Endothelial cell of umbilical vein (primary cell): Measurements from ENCODE around the gene CCDC91. TPM values are rescaled to one million over a fixed set of nuclear protein-coding genes. Genes with fewer than 3 reads are reported as not detected.

ENCODE experiments used
- BruUV-seq: library from RNA; stranded (reverse); fragments of 400-500 nt; replicated peaks from 2 replicates; lab custom pipeline; 2021; lab: Mats Ljungman, UMichigan
- CTCF ChIA-PET: fragments of 300-600, 350-600 bp; sonication (Branson Sonifier 250); formaldehyde crosslinking; loops from one replicate; lab custom pipeline; 2021; ENCODE audit warnings: antibody characterized with exemption, inconsistent platforms; lab: Charles Lee
- POLR2A ChIA-PET: fragments of 300-600, 350-600 bp; sonication (Branson Sonifier 250); formaldehyde crosslinking; loops from one replicate; lab custom pipeline; 2021; ENCODE audit warnings: antibody characterized with exemption, inconsistent platforms; lab: Charles Lee
- DNase-seq: peaks from one replicate; pipeline ENCODE4 v3.0.0-alpha.2; 2011; ENCODE audit warnings: low read depth, low spot score
- FAIRE-seq: peaks from 2 replicates; lab custom pipeline; 2011; peaks lifted over from hg19 to GRCh38; lab: Jason Lieb, UNC
- H2AFZ ChIP-seq: 2 replicates; pipeline ENCODE4 v1.6.0; 2012; ENCODE audit warnings: low read depth, low read length, control low read depth, inconsistent platforms
- H3K27ac ChIP-seq: 2 replicates; pipeline ENCODE4 v1.5.1; 2011; ENCODE audit warnings: low read depth, mild to moderate bottlenecking, control low read depth, low read length, moderate library complexity; ENCODE audit not compliant: insufficient read depth
- H3K27me3 ChIP-seq, 2 experiments: 2 replicates each; pipeline versions ENCODE4 v1.6.0 to v1.6.1; 2011; ENCODE audit warnings: low read length in 2 of 2, mixed read lengths in 1 of 2; ENCODE audit not compliant: control insufficient read depth in 2 of 2, insufficient read depth in 2 of 2
- H3K36me3 ChIP-seq, 2 experiments: 2 replicates in 1 of 2; 3 replicates in 1 of 2; pipeline ENCODE4 v1.5.1; 2011; ENCODE audit warnings: low read length in 2 of 2, mild to moderate bottlenecking in 1 of 2, moderate library complexity in 1 of 2; ENCODE audit not compliant: control insufficient read depth in 2 of 2, insufficient read depth in 2 of 2; ENCODE audit errors: extremely low read depth in 1 of 2
- H3K4me1 ChIP-seq: 3 replicates; pipeline ENCODE4 v1.5.1; 2011; ENCODE audit warnings: mild to moderate bottlenecking, low read length; ENCODE audit not compliant: control insufficient read depth, insufficient read depth; ENCODE audit errors: extremely low read depth
- H3K4me2 ChIP-seq: 2 replicates; pipeline ENCODE4 v1.6.1; 2011; ENCODE audit warnings: low read length, control low read depth, mixed read lengths; ENCODE audit not compliant: insufficient read depth
- H3K4me3 ChIP-seq, 3 experiments: fragments of 200-600 bp in 1 of 3; sonication (generic), shearing (Covaris generic) in 1 of 3; replicated peaks in 1 of 3; 2 replicates each; pipeline ENCODE4 v1.5.1; 2011 to 2016; ENCODE audit warnings: control low read depth in 3 of 3, low read length in 3 of 3, mild to moderate bottlenecking in 2 of 3, inconsistent platforms in 1 of 3, low read depth in 1 of 3, moderate library complexity in 1 of 3; ENCODE audit not compliant: insufficient read depth in 1 of 3
- H3K79me2 ChIP-seq: 2 replicates; pipeline ENCODE4 v1.6.0; 2012; ENCODE audit warnings: low read length, inconsistent platforms; ENCODE audit not compliant: control insufficient read depth, insufficient read depth
- H3K9ac ChIP-seq: replicated peaks from 2 replicates; pipeline ENCODE3; 2011; ENCODE audit warnings: low read length, control low read depth; ENCODE audit not compliant: insufficient read depth; ENCODE audit errors: extremely low read depth
- H3K9me1 ChIP-seq: replicated peaks from 3 replicates; pipeline ENCODE4 v1.6.0; 2011; ENCODE audit warnings: mild to moderate bottlenecking, low read length; ENCODE audit not compliant: control insufficient read depth, insufficient read depth; ENCODE audit errors: extremely low read depth
- H3K9me3 ChIP-seq: replicated peaks from 2 replicates; pipeline ENCODE4 v1.5.1; 2012; ENCODE audit warnings: low read length, inconsistent platforms; ENCODE audit not compliant: control insufficient read depth, insufficient read depth
- H4K20me1 ChIP-seq: replicated peaks from 2 replicates; pipeline ENCODE3; 2011; ENCODE audit warnings: mild to moderate bottlenecking, low read length; ENCODE audit not compliant: control insufficient read depth, insufficient read depth; ENCODE audit errors: extremely low read depth
- EZH2 ChIP-seq: IDR thresholded peaks from 2 replicates; pipeline ENCODE4 v1.6.1; 2012; ENCODE audit warnings: borderline replicate concordance, low read depth, mild to moderate bottlenecking, moderate library complexity, low read length, inconsistent platforms; ENCODE audit not compliant: severe bottlenecking
- FOS ChIP-seq: IDR thresholded peaks from 2 replicates; pipeline ENCODE4 v1.6.1; 2011; ENCODE audit warnings: mild to moderate bottlenecking, low read length, moderate library complexity, borderline replicate concordance; ENCODE audit not compliant: insufficient read depth
- GATA2 ChIP-seq: IDR thresholded peaks from 2 replicates; pipeline ENCODE4 v1.7.0; 2011; ENCODE audit warnings: low read depth, mild to moderate bottlenecking, moderate library complexity, mixed read lengths, low read length; ENCODE audit not compliant: insufficient read length, insufficient read depth
- JUN ChIP-seq: IDR thresholded peaks from 2 replicates; pipeline ENCODE4 v1.6.1; 2011; ENCODE audit warnings: borderline replicate concordance, low read depth; ENCODE audit not compliant: insufficient read length, insufficient read depth
- MYC ChIP-seq: IDR thresholded peaks from one replicate; pipeline ENCODE4 v1.6.1; 2011; ENCODE audit warnings: mild to moderate bottlenecking, low read depth, low read length
- POLR2A ChIP-seq: IDR thresholded peaks from 2 replicates; pipeline ENCODE4 v1.6.1; 2012; ENCODE audit warnings: low read depth, mild to moderate bottlenecking, control low read depth, low read length
- POLR2AphosphoS5 ChIP-seq: IDR thresholded peaks from 2 replicates; pipeline ENCODE4 v1.6.1; 2012; ENCODE audit warnings: low read depth, mild to moderate bottlenecking, control low read depth, low read length, moderate library complexity; ENCODE audit not compliant: insufficient read depth
- dilution Hi-C: fragments of 300-500 bp; cut with MboI; formaldehyde crosslinking; loops from one replicate; pipeline ENCODE4 v1.15.0; 2019; ENCODE audit warnings: low sequenced_read_pairs; ENCODE audit not compliant: extremely low pct_ligation_motif_present
- intact Hi-C: fragments of 100-400 bp; cut with micrococcal nuclease; formaldehyde crosslinking; loops from one replicate; pipeline ENCODE4 v1.10.0; 2022
- polyA plus RNA-seq, 4 experiments: library from polyadenylated mRNA; depleted of rRNA in 3 of 4; stranded (reverse) in 3 of 4; unstranded in 1 of 4; fragments of >200 nt; gene quantifications; 2 replicates each; pipeline versions ENCODE4 v1.2.1 to v1.2.3, GENCODE V29; 2011 to 2012; ENCODE audit warnings: missing spikeins in 1 of 4
- total RNA-seq: library from RNA; stranded (reverse); gene quantifications from 2 replicates; pipeline ENCODE4 v1.2.3, GENCODE V29; 2021
- TF ChIP-seq, protein P1 (sequence below): IDR thresholded peaks from 2 replicates; pipeline ENCODE4 v1.6.1; 2011; ENCODE audit not compliant: insufficient read depth, insufficient read length
- TF ChIP-seq, protein P2 (sequence below), 2 donors: IDR thresholded peaks; 1 replicate in 1 of 2; 2 replicates in 1 of 2; pipeline ENCODE4 v1.5.1; 2011; ENCODE audit warnings: low read length in 2 of 2, mild to moderate bottlenecking in 2 of 2, moderate library complexity in 2 of 2, control low read depth in 1 of 2, inconsistent platforms in 1 of 2, low read depth in 1 of 2; ENCODE audit not compliant: insufficient read depth in 1 of 2; ENCODE audit errors: extremely low read depth in 1 of 2

Gene CCDC91
- total and polyA plus RNA-seq, 2 donors (not counting 3 experiments of a cell fraction or from before 2014, with no cell fraction given), result 3.8 to 10.5 TPM

DNA sequence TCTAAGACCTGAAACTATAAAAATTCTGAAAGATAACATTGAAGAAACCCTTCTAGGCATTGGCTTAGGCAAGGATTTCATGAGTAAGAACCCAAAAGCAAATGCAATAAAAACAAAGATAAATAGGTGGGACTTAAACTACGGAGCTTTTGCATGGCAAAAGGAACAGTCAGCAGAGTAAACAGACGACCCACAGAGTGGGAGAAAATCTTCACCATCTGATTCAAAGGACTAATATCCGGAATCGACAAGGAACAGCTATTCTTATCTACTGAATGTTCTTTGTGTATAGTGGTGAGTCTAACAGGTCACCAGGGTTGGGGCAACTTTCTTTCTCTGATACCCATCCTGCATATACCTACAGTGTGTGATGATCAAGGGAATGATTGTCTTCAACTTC, 198.6 kb downstream of the CCDC91 start:
- Histone ChIP-seq H3K4me1 (no peaks in the 10 kb centered on the region), H3K36me3 (no peaks in the 10 kb centered on the region), H3K4me3 (no peak overlapping the region), H3K27ac (no peak overlapping the region), H3K9ac (no peak overlapping the region), H3K9me3 (no peaks in the 10 kb centered on the region), H3K4me2 (no peak overlapping the region), H4K20me1 (no peaks in the 10 kb centered on the region), H2AFZ (no peak overlapping the region), H3K27me3 (no peaks in the 10 kb centered on the region), H3K79me2 (no peaks in the 10 kb centered on the region), H3K9me1 (no peaks in the 10 kb centered on the region)
- intact Hi-C loops, result no loop called here
- no peak for FAIRE-seq
- no peak for DNase-seq
- no TSS peak for BruUV-seq
- dilution Hi-C loops, result no loop called here
- CTCF ChIA-PET, result no interaction called here
- TF ChIP-seq, protein P1, sequence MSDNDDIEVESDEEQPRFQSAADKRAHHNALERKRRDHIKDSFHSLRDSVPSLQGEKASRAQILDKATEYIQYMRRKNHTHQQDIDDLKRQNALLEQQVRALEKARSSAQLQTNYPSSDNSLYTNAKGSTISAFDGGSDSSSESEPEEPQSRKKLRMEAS, result no peak
- TF ChIP-seq MYC (no peak), EZH2 (no peak), POLR2AphosphoS5 (no peak), POLR2A (no peak), FOS (no peak), GATA2 (no peak), JUN (no peak)
- TF ChIP-seq, protein P2, sequence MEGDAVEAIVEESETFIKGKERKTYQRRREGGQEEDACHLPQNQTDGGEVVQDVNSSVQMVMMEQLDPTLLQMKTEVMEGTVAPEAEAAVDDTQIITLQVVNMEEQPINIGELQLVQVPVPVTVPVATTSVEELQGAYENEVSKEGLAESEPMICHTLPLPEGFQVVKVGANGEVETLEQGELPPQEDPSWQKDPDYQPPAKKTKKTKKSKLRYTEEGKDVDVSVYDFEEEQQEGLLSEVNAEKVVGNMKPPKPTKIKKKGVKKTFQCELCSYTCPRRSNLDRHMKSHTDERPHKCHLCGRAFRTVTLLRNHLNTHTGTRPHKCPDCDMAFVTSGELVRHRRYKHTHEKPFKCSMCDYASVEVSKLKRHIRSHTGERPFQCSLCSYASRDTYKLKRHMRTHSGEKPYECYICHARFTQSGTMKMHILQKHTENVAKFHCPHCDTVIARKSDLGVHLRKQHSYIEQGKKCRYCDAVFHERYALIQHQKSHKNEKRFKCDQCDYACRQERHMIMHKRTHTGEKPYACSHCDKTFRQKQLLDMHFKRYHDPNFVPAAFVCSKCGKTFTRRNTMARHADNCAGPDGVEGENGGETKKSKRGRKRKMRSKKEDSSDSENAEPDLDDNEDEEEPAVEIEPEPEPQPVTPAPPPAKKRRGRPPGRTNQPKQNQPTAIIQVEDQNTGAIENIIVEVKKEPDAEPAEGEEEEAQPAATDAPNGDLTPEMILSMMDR (IDR thresholded peaks at IDR 0.05; ENCODE audit: extremely low read depth in 1 of 2, insufficient read depth in 1 of 2, low read depth in 1 of 2, low read length in 2 of 2), result no peak
- POLR2A ChIA-PET, result no interaction called here
